Measurements from ENCODE around the gene TP53I3. TPM values are rescaled to one million over a fixed set of nuclear protein-coding genes. Genes with fewer than 3 reads are reported as not detected.
A peak's percentile ranks its signal among the peaks of the same experiment; 100 is the strongest.

The TP53I3 gene, protein sequence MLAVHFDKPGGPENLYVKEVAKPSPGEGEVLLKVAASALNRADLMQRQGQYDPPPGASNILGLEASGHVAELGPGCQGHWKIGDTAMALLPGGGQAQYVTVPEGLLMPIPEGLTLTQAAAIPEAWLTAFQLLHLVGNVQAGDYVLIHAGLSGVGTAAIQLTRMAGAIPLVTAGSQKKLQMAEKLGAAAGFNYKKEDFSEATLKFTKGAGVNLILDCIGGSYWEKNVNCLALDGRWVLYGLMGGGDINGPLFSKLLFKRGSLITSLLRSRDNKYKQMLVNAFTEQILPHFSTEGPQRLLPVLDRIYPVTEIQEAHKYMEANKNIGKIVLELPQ
- total RNA-seq (10 to 100 TPM; 17.0 to 30.2 (median 21.6) TPM), polyA plus RNA-seq (10 to 100 TPM; 39.8 to 43.0 TPM)

DNA sequence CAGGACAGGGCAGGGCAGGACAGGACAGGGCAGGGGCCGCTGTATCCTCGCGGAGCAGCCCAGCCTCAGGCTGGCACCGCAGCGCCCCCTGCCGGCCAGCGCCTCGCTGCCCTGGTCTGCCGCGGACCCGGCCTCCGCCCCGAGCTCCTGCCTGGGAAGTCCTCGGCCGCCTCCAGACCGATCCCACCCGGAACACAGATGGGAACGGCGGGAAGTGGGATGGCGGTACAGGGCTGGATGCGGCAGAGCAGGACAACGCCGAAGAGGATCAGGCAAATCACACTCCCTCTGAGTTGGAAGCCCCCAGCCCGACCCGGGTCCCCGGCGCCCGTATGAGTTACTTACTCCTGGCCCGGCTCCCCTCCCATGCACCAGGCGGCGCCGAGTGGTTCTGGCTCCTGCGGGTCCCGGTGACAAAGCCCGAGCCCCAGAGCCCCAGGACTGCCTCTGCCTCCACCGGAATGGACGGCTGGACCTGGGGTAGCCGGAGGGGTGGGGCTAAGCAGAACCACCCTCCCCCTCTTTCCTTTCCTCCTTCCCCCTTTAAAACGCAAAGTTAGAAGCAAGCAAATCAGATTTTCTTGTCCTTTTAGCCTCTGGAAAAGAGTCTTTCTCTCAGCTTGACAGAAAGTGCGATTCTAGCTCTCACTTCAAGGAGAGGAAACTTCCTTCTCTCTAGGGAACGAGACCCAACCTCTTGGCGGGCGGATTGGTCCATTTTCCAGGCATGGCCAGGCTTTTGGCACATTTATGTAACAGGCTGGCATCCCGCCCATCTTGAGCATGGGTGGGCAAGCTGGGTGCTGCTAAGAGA, at the start of gene TP53I3:
TP53I3 (minus strand) TSS at position 449 of the 814 bp plus-strand sequence. CDS start 508 bp downstream, outside the sequence.
- ATAC-seq (peak; percentile 92 to 98 (median 92)), FAIRE-seq (no peak), DNase-seq (peak; percentile 88 to 98 (median 93))
- Histone ChIP-seq H3K27me3 (no peaks in the 10 kb centered on the region), H3K4me1 (peaks cover 0 to 9% (median 4%) of the 10 kb centered on the region in 3 donors), H3K4me3 (peak within 1 kb of the TSS; percentile 26 to 69 (median 57)), H3K9me3 (no peaks in the 10 kb centered on the region), H3K36me3 (peaks cover 0 to 9% (median 0%) of the 10 kb centered on the region in 3 donors), H3K27ac (peak within 1 kb of the TSS; percentile 80 to 93 (median 82))
- TF ChIP-seq, protein P1, sequence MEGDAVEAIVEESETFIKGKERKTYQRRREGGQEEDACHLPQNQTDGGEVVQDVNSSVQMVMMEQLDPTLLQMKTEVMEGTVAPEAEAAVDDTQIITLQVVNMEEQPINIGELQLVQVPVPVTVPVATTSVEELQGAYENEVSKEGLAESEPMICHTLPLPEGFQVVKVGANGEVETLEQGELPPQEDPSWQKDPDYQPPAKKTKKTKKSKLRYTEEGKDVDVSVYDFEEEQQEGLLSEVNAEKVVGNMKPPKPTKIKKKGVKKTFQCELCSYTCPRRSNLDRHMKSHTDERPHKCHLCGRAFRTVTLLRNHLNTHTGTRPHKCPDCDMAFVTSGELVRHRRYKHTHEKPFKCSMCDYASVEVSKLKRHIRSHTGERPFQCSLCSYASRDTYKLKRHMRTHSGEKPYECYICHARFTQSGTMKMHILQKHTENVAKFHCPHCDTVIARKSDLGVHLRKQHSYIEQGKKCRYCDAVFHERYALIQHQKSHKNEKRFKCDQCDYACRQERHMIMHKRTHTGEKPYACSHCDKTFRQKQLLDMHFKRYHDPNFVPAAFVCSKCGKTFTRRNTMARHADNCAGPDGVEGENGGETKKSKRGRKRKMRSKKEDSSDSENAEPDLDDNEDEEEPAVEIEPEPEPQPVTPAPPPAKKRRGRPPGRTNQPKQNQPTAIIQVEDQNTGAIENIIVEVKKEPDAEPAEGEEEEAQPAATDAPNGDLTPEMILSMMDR (IDR thresholded peaks at IDR 0.05): peak; percentile 96 to 99 (median 98)
- 0% methylated on average over 39 to 44 of the region's 44 CpGs for WGBS, 2 donors
- intact Hi-C loops (cut with DNase I): no loop called here

DNA sequence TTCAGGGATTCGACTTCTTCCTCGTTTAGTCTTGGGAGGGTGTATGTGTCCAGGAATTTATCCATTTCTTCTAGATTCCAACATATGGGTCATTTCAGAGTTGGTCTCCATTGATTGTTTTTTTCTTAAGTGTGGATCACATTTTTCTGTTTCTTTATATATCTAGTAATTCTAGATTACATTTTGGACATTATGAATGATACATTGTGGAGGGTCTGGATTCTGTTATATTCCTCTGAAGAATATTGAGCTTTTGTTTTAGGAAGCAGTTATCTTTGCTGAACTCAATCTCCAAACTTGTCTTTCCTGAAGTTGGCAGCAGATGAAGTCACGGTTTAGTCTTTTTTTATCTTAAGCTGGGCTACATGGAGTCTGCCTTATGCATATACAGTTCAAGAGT, 47.9 kb upstream of the TP53I3 start:
- no peak for ATAC-seq
- no peak for FAIRE-seq
- intact Hi-C loops (cut with DNase I): no loop called here
- no peak for DNase-seq
- 94 to 97% methylated on average over 3 of the region's 3 CpGs for WGBS, 2 donors
- Histone ChIP-seq H3K9me3 (no peaks in the 10 kb centered on the region), H3K4me1 (no peaks in the 10 kb centered on the region), H3K27me3 (no peaks in the 10 kb centered on the region), H3K27ac (no peak overlapping the region), H3K4me3 (no peak overlapping the region), H3K36me3 (no peaks in the 10 kb centered on the region)
- TF ChIP-seq, protein P1 (IDR thresholded peaks at IDR 0.05): no peak

DNA sequence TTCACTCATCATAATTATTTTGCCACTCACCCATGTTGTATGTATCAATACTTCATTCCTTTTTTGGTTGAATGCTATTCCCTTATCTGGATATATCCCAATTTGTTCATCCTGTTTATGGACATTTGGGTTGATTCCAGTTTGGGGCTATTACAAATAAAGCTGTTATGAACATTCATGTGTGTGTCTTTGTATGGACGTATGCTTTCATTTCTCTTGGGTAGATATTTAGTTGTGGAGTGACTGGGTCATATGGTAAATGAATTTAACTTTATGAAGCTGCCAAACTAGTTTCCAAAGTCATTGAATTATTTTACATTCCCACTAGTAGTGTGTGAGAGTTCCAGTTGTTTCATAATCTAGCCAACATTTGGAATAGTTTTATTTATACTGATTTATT, 41.3 kb upstream of the TP53I3 start:
- peaks cover 0 to 10% (median 5%) of the 10 kb centered on the region in 3 donors for H3K4me1 ChIP-seq
- 53 to 54% methylated on average over 1 of the region's 1 CpG for whole genome bisulfite sequencing, 2 donors
- H3K9me3 ChIP-seq: no peaks in the 10 kb centered on the region
- no peak overlapping the region for H3K27ac ChIP-seq
- H3K4me3 ChIP-seq: no peak overlapping the region
- ATAC-seq: no peak
- H3K36me3 ChIP-seq: no peaks in the 10 kb centered on the region
- no peak for FAIRE-seq
- TF ChIP-seq, protein P1 (IDR thresholded peaks at IDR 0.05): no peak
- no peaks in the 10 kb centered on the region for H3K27me3 ChIP-seq
- no peak for DNase-seq
- intact Hi-C loops (cut with DNase I): no loop called here

DNA sequence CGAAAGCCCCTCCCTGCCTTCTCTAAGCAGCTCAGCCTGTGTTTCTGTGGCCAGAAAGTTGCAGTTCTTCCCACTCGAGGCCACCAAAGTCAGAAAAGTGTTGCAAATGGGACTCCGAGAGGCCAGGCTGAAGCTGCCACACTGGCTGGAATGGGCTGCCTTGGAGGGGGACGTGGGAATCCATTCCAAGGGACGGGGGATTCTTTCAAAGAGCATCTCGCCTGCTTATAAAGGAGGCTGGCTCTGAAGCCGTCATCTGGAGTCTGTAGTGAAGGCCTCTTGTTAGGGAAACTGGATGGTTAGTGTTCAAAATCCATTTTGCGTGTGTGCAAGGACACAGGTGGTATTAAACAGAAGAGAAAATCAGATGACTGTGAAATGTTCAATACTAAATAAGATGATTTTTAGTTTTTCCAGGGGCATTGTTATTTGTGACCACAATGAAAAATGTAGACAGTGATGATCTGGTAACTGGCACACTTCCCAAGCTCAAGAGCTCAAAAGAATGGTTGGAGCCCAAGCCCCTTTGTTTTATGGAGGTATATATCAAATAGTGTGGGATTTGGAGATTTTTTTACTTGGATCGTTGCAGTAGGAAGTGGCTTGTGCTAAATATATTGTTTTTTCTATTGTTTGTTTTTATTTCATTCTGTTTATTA, 39.4 kb upstream of the TP53I3 start:
- Histone ChIP-seq H3K27me3 (no peaks in the 10 kb centered on the region), H3K9me3 (no peaks in the 10 kb centered on the region), H3K4me1 (peaks cover 0 to 10% (median 5%) of the 10 kb centered on the region in 3 donors), H3K36me3 (no peaks in the 10 kb centered on the region), H3K27ac (peak overlapping the region; percentile 66 to 89 (median 82)), H3K4me3 (peak overlapping the region; percentile 55 to 73 (median 68))
- FAIRE-seq: no peak
- no peak for DNase-seq
- TF ChIP-seq, protein P1 (IDR thresholded peaks at IDR 0.05): no peak
- intact Hi-C loops (cut with DNase I): no loop called here
- WGBS, 2 donors: 11% methylated on average over 9 of the region's 9 CpGs
- peak in 3 of 4 donors; percentile 1 to 22 (median 3) for ATAC-seq
